Heart right ventricle (tissue), 16 donors: Measurements from ENCODE around the gene TCF7. TPM values are rescaled to one million over a fixed set of nuclear protein-coding genes. Genes with fewer than 3 reads are reported as not detected.

ENCODE experiments used
- ATAC-seq, 8 donors: fragments of 200-7000 bp; cut with Tn5 transposase; one replicate each; pipeline ENCODE4 v1.9.1; 2020; ENCODE audit warnings: mild to moderate bottlenecking in 8 of 8, moderate library complexity in 8 of 8, moderate number of reproducible peaks in 1 of 8
- DNase-seq, 2 donors: peaks; one replicate each; pipeline ENCODE4 v3.0.0-alpha.2; 2020
- H3K27ac ChIP-seq, 10 donors: fragments of 200-600 bp; sonication (generic) in 2 of 10; one replicate each; pipeline versions ENCODE4 v1.5.0 to v1.8.0; 2020 to 2022; ENCODE audit warnings: mild to moderate bottlenecking in 3 of 10
- H3K27me3 ChIP-seq, 7 donors: fragments of 200-600 bp; one replicate each; pipeline ENCODE4 v1.8.0; 2021 to 2022; ENCODE audit warnings: mild to moderate bottlenecking in 2 of 7
- H3K36me3 ChIP-seq, 9 donors: fragments of 200-600 bp; sonication (generic) in 1 of 9; one replicate each; pipeline versions ENCODE4 v1.5.0 to v1.8.0; 2020 to 2022; ENCODE audit warnings: mild to moderate bottlenecking in 2 of 9
- H3K4me1 ChIP-seq, 9 donors: fragments of 200-600 bp; sonication (generic) in 1 of 9; one replicate each; pipeline versions ENCODE4 v1.5.0 to v1.8.0; 2020 to 2022; ENCODE audit warnings: mild to moderate bottlenecking in 4 of 9
- H3K4me3 ChIP-seq, 10 donors: fragments of 200-600 bp; sonication (generic) in 2 of 10; one replicate each; pipeline versions ENCODE4 v1.5.0 to v1.8.0; 2020 to 2022; ENCODE audit warnings: mild to moderate bottlenecking in 7 of 10, moderate library complexity in 2 of 10
- H3K9me3 ChIP-seq, 11 donors: fragments of 200-600 bp in 10 of 11; sonication (generic) in 2 of 11; one replicate each; pipeline versions ENCODE4 v1.5.0 to v1.8.0; 2013 to 2022; ENCODE audit warnings: mild to moderate bottlenecking in 2 of 11, control low read depth in 1 of 11, moderate library complexity in 1 of 11
- CTCF ChIP-seq, 9 donors: fragments of 200-600 bp; sonication (generic) in 2 of 9; IDR thresholded peaks; one replicate each; pipeline versions ENCODE4 v1.5.0 to v1.8.0; 2021 to 2022; ENCODE audit warnings: antibody characterized with exemption in 9 of 9, mild to moderate bottlenecking in 5 of 9, moderate library complexity in 1 of 9
- WGBS, 2 donors: extraction: QIAGEN DNeasy Blood & Tissue Kit; methylation state at CpG; one replicate each; pipeline ENCODE4 v1.1.7; 2013; ENCODE audit warnings: inconsistent platforms in 1 of 2; 5-methylcytosine and 5-hydroxymethylcytosine counted together
- intact Hi-C, 10 donors: fragments of 100-400 bp; cut with DNase I; formaldehyde crosslinking; loops; one replicate each; pipeline versions ENCODE4 v1.11.1 to v1.14.2; 2022
- polyA plus RNA-seq, 2 donors: library from polyadenylated mRNA; stranded (reverse); fragments of 200-250 nt; gene quantifications; one replicate each; pipeline ENCODE4 v1.2.3, GENCODE V29; 2013
- total RNA-seq, 10 donors: library from RNA; stranded (reverse); fragmentation: NEBNext Ultra II Directional in 3 of 10; extraction: Animal tissue kit (Norgen Biotek cat#: 25700) in 3 of 10; gene quantifications; one replicate each; pipeline versions ENCODE4 v1.2.1 to v1.2.4, GENCODE V29; 2021 to 2023
- donor health status: Arrhythmogenic right ventricular cardiomyopathy.
- donor health status: ischemic (EF 13 %, LVEDD 7.1; RV severe dilation, severe dysfunction).
- donor health status: healthy with polysubstance abuse.
- donor health status: DM: no; HTN: yes; CAD: no.
- donor health status: DM: no; HTN: no; CAD: no.
- donor health status: ischemic (EF 25% LVEDD 6.9; RV normal size, moderate dysfunction).
- donor health status: ischemic (EF 25% LVEDD 5.7; RV mildly dilated, moderate dysfunction).
- donor health status: healthy.
- donor health status: DM: yes; HTN: yes; CAD: no.
- donor health status: Ischemic cardiomyopathy.
- donor health status: ischemic (EF 35%, LVEDD 5.7; RV mildly dilated, moderate dysfunction).
- donor health status: nonischemic (EF 11% LVEDD 7.7; RV severe dilation, severe dysfunction).
- donor health status: DM: yes; HTN: yes; CAD: no.
- donor health status: PGD.
- donor health status: ischemic (EF 29% LVEDD 5.4; RV normal size, mild dysfunction).
- donor health status: nonischemic (EF 23%, LVEDD 6.1; RV moderate dilation, normal function).

TCF7 gene
- total and polyA plus RNA-seq, 12 donors = 0.42 to 5.9 (median 1.9) TPM

DNA sequence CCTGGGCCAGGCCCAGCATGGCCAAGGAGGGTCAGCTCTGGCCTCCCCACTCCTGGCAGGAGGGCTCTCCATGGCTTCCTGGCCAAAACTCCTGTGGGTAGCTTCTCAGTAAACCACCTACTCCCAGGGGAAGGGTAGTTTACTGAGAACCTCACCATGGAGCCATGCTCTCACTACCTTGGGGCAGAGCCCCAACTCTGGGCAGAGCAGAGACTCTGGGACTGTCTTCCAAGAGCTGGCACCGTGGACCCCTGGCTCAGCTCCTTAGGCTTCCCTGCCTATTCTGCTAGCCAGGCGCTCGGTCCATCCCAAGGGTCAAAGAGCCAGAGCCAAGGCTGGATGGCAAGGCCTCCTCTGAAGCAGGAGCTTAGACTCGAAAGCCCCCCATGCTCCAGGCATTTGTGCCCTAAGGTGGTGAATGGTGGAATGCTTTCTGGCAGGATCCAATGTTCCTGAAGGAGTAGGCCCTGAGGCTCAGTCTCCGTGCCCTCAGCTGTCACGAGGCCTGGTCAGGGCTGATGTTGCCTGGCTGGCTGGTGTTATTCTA is 19.6 kb downstream of the TCF7 start:
- TF ChIP-seq CTCF (IDR thresholded peaks at IDR 0.05) = no peak
- WGBS, 2 donors = 91% methylated on average over 6 of the region's 6 CpGs
- peaks cover 0 to 45% (median 16%) of the 10 kb centered on the region in 9 donors for H3K4me1 ChIP-seq
- no peak for DNase-seq
- peak overlapping the region in 1 of 10 donors; percentile 49 for H3K27ac ChIP-seq
- H3K27me3 ChIP-seq = no peaks in the 10 kb centered on the region
- intact Hi-C loops = no loop called here
- H3K4me3 ChIP-seq = no peak overlapping the region
- ATAC-seq = no peak
- H3K36me3 ChIP-seq = peaks cover 0 to 61% (median 10%) of the 10 kb centered on the region in 9 donors
- H3K9me3 ChIP-seq = no peaks in the 10 kb centered on the region

- no peak overlapping the region for H3K4me3 ChIP-seq
- DNase-seq (no peak), ATAC-seq (no peak)
- no peak overlapping the region for H3K27ac ChIP-seq
- no peak for TF ChIP-seq CTCF (IDR thresholded peaks at IDR 0.05)
- no peaks in the 10 kb centered on the region for H3K9me3 ChIP-seq
- 96% methylated on average over 7 of the region's 7 CpGs for WGBS, 2 donors
- no peaks in the 10 kb centered on the region for H3K27me3 ChIP-seq
- peaks cover 0 to 61% (median 10%) of the 10 kb centered on the region in 9 donors for H3K36me3 ChIP-seq
- peaks cover 9 to 46% (median 19%) of the 10 kb centered on the region in 9 donors for H3K4me1 ChIP-seq
- intact Hi-C loops = loop anchor here in 1 of 10 donors (5.0 kb wide), 1 partner anchor 93 kb away; no protein-coding TSS in a partner anchor
Observed at GRCh38 chr5:134135091-134135655, 20.7 kb downstream of the TCF7 start.

- Histone ChIP-seq H3K36me3 (peaks cover 0 to 62% (median 10%) of the 10 kb centered on the region in 9 donors), H3K4me3 (no peak overlapping the region), H3K4me1 (peaks cover 9 to 46% (median 23%) of the 10 kb centered on the region in 9 donors), H3K27me3 (no peaks in the 10 kb centered on the region), H3K9me3 (no peaks in the 10 kb centered on the region), H3K27ac (no peak overlapping the region)
- no peak for DNase-seq
- no peak for TF ChIP-seq CTCF (IDR thresholded peaks at IDR 0.05)
- intact Hi-C loops = loop anchor here in 1 of 10 donors (5.0 kb wide), 1 partner anchor 94 kb away; no protein-coding TSS in a partner anchor
- ATAC-seq = no peak
- 66 to 76% methylated on average over 2 of the region's 2 CpGs for WGBS, 2 donors
Observed at GRCh38 chr5:134136221-134136631, 21.7 kb downstream of the TCF7 start.

DNA sequence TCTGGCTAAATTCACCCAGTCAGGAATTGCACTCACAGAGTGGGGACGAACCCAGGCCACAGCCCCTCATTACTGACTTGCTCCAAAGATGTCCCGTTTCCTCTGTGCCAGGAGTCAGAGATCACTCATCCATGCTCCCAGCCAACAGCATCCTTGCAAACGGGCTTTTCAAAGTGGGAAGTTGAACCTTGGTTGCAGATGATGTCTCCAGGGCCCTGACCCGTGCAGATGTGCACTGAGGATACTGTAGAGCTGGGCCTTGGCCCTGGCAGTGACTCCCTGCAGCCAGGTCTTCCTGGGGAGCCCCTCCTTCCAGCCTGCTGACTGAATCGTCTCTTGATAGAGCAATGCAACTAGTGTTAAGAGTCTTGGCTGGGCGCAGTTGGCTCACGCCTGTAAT is 22.3 kb downstream of the TCF7 start:
- DNase-seq (no peak), ATAC-seq (no peak)
- intact Hi-C loops = loop anchor here in 1 of 10 donors (5.0 kb wide), 1 partner anchor 94 kb away; no protein-coding TSS in a partner anchor
- Histone ChIP-seq H3K9me3 (no peaks in the 10 kb centered on the region), H3K4me3 (no peak overlapping the region), H3K36me3 (peaks cover 0 to 64% (median 10%) of the 10 kb centered on the region in 9 donors), H3K4me1 (peaks cover 9 to 44% (median 23%) of the 10 kb centered on the region in 9 donors), H3K27ac (no peak overlapping the region), H3K27me3 (no peaks in the 10 kb centered on the region)
- TF ChIP-seq CTCF (IDR thresholded peaks at IDR 0.05) = no peak
- 78 to 81% methylated on average over 7 of the region's 7 CpGs for WGBS, 2 donors
